ENCODE results near the gene PNLIPRP3. TPM values are rescaled to one million over a fixed set of nuclear protein-coding genes. Genes with fewer than 3 reads are reported as not detected.

The PNLIPRP3 gene
- total RNA-seq, 1 experiment from 2014 or later = not detected

- no peak overlapping the region for H3K4me2 ChIP-seq (ENCODE audit: insufficient read depth, insufficient read length, low read length)
- TF ChIP-seq CTCF (conservative IDR thresholded peaks at IDR 0.05) = no peak
- H4K20me1 ChIP-seq (ENCODE audit: control insufficient read depth, insufficient read depth, insufficient read length) = no peaks in the 10 kb centered on the region
Measured at GRCh38 chr10:116430288-116430687, 2.6 kb downstream of the PNLIPRP3 start.

More at GRCh38 chr10:116430288-116430687, 2.6 kb downstream of the PNLIPRP3 start:
- H3K56ac ChIP-seq (ENCODE audit: insufficient read length, low read depth, low read length) = no peak overlapping the region
- no peaks in the 10 kb centered on the region for H3K4me1 ChIP-seq (ENCODE audit: insufficient read depth, low read length)
- no peak overlapping the region for H3T11ph ChIP-seq (ENCODE audit: low read length)
- no peak overlapping the region for H3K23ac ChIP-seq (ENCODE audit: insufficient read length, low read depth, low read length)
- Mint-ChIP-seq H3K27me3 (ENCODE audit: low read depth) (no peaks in the 10 kb centered on the region), H3K9me3 (no peaks in the 10 kb centered on the region), H3K4me1 (no peaks in the 10 kb centered on the region), H3K36me3 (ENCODE audit: insufficient read depth in 1 of 3, low read depth in 3 of 3) (no peaks in the 10 kb centered on the region), H3K4me3 (no peak overlapping the region), H3K27ac (no peak overlapping the region)
- no peak overlapping the region for H3K18ac ChIP-seq (ENCODE audit: insufficient read length, low read depth, low read length)
- H2BK15ac ChIP-seq (ENCODE audit: low read depth, low read length) = no peak overlapping the region
- DNase-seq = no peak
- H3K14ac ChIP-seq (ENCODE audit: insufficient read depth, low read length) = no peak overlapping the region
- no peak overlapping the region for H4K91ac ChIP-seq (ENCODE audit: insufficient read length, low read depth, low read length)
- no peak overlapping the region for H2BK12ac ChIP-seq (ENCODE audit: insufficient read length, low read depth, low read length)
- no peaks in the 10 kb centered on the region for H3K79me1 ChIP-seq (ENCODE audit: insufficient read depth, low read depth, low read length, poor library complexity, severe bottlenecking)
- WGBS (ENCODE audit: extremely low coverage, insufficient read length, low lambda C conversion rate) = no CpG with 5 or more reads among the region's 1 CpG
- no peaks in the 10 kb centered on the region for H3K23me2 ChIP-seq (ENCODE audit: insufficient read length, low read depth, low read length, poor library complexity, severe bottlenecking)
- H3K4ac ChIP-seq (ENCODE audit: low read depth, low read length) = no peak overlapping the region
- no peak overlapping the region for H2BK5ac ChIP-seq (ENCODE audit: insufficient read length, low read length)
- no peak overlapping the region for H2BK120ac ChIP-seq (ENCODE audit: low read depth, low read length, poor library complexity, severe bottlenecking)
- no peak overlapping the region for H2AFZ ChIP-seq (ENCODE audit: low read length)
- no peaks in the 10 kb centered on the region for H3K27me3 ChIP-seq (ENCODE audit: insufficient read depth, low read length)
- H3K79me2 ChIP-seq (ENCODE audit: insufficient read depth, low read length) = no peaks in the 10 kb centered on the region
- H2BK20ac ChIP-seq (ENCODE audit: low read depth, low read length, poor library complexity, severe bottlenecking) = no peak overlapping the region
- H4K8ac ChIP-seq (replicated peaks; ENCODE audit: insufficient read length, low read depth, low read length) = no peak overlapping the region
- no peak overlapping the region for H2AK5ac ChIP-seq (ENCODE audit: insufficient read length, low read length)
- no peaks in the 10 kb centered on the region for H3K9me3 ChIP-seq (ENCODE audit: control insufficient read depth, low read depth, low read length)
- no peak overlapping the region for H3K27ac ChIP-seq (ENCODE audit: insufficient read length, low read depth, low read length)
- no peak overlapping the region for H4K5ac ChIP-seq (ENCODE audit: insufficient read length, low read depth, low read length)
- H3K9ac ChIP-seq (ENCODE audit: extremely low read depth, insufficient read length, low read length) = no peak overlapping the region
